ENCODE results near the gene SMAD2.

The SMAD2 gene

GRCh38 chr18:47791461-47791985 is 138.9 kb downstream of the SMAD2 start:
- no peak for TF ChIP-seq CTCF (IDR thresholded peaks at IDR 0.05; ENCODE audit: borderline replicate concordance, insufficient read depth, low read depth, low read length)
- no peak overlapping the region for H3K4me3 ChIP-seq (ENCODE audit: low read depth, low read length)

GRCh38 chr18:47790036-47790435 is 140.4 kb downstream of the SMAD2 start:
- no peak for TF ChIP-seq CTCF (IDR thresholded peaks at IDR 0.05; ENCODE audit: borderline replicate concordance, insufficient read depth, low read depth, low read length)
- no peak overlapping the region for H3K4me3 ChIP-seq (ENCODE audit: low read depth, low read length)

GRCh38 chr18:47788621-47789020 is 141.8 kb downstream of the SMAD2 start:
- TF ChIP-seq CTCF (IDR thresholded peaks at IDR 0.05; ENCODE audit: borderline replicate concordance, insufficient read depth, low read depth, low read length) = no peak
- H3K4me3 ChIP-seq (ENCODE audit: low read depth, low read length) = no peak overlapping the region

- H3K4me3 ChIP-seq (ENCODE audit: low read depth, low read length) = no peak overlapping the region
- TF ChIP-seq CTCF (IDR thresholded peaks at IDR 0.05; ENCODE audit: borderline replicate concordance, insufficient read depth, low read depth, low read length) = no peak
Observed at GRCh38 chr18:47781561-47781960, 148.9 kb downstream of the SMAD2 start.

- H3K4me3 ChIP-seq (ENCODE audit: low read depth, low read length) = no peak overlapping the region
Observed at GRCh38 chr18:47780011-47780725, 150.3 kb downstream of the SMAD2 start.

GRCh38 chr18:47779381-47779780 is 151.1 kb downstream of the SMAD2 start:
- no peak overlapping the region for H3K4me3 ChIP-seq (ENCODE audit: low read depth, low read length)
- no peak for TF ChIP-seq CTCF (IDR thresholded peaks at IDR 0.05; ENCODE audit: borderline replicate concordance, insufficient read depth, low read depth, low read length)

More at GRCh38 chr18:47780011-47780725, 150.3 kb downstream of the SMAD2 start:
- TF ChIP-seq CTCF (IDR thresholded peaks at IDR 0.05; ENCODE audit: borderline replicate concordance, insufficient read depth, low read depth, low read length) = no peak

- TF ChIP-seq CTCF (IDR thresholded peaks at IDR 0.05; ENCODE audit: borderline replicate concordance, insufficient read depth, low read depth, low read length) = no peak
- H3K4me3 ChIP-seq (ENCODE audit: low read depth, low read length) = no peak overlapping the region
Observed at GRCh38 chr18:47777626-47778025, 152.8 kb downstream of the SMAD2 start.

All from GM12875 (cell line).